Liver (tissue), 3 donors: Measurements from ENCODE around the gene PTPRD.

Experiments
- FOXA1 ChIP-seq: IDR thresholded peaks from 2 replicates; pipeline ENCODE4 v1.6.1; 2016; ENCODE audit warnings: antibody characterized with exemption
- GABPA ChIP-seq, 2 donors: IDR thresholded peaks in 1 of 2; conservative IDR thresholded peaks in 1 of 2; 2 replicates each; pipeline ENCODE4 v1.6.1; 2016; ENCODE audit warnings: antibody characterized with exemption in 2 of 2, mild to moderate bottlenecking in 1 of 2, moderate library complexity in 1 of 2
- JUND ChIP-seq, 2 donors: IDR thresholded peaks; 2 replicates each; pipeline ENCODE4 v1.6.1; 2016; ENCODE audit warnings: antibody characterized with exemption in 2 of 2
- RAD21 ChIP-seq, 2 donors: IDR thresholded peaks; 2 replicates each; pipeline ENCODE4 v1.6.1; 2016; ENCODE audit warnings: antibody characterized with exemption in 2 of 2, mild to moderate bottlenecking in 2 of 2
- SP1 ChIP-seq: IDR thresholded peaks from 2 replicates; pipeline ENCODE4 v1.6.1; 2018; ENCODE audit warnings: antibody characterized with exemption, mild to moderate bottlenecking
- TAF1 ChIP-seq: conservative IDR thresholded peaks from 2 replicates; pipeline ENCODE4 v1.6.1; 2016; ENCODE audit warnings: antibody characterized with exemption, mild to moderate bottlenecking
- YY1 ChIP-seq: IDR thresholded peaks from 2 replicates; pipeline ENCODE4 v1.6.1; 2016; ENCODE audit warnings: antibody characterized with exemption, mild to moderate bottlenecking
- TF ChIP-seq, protein P1 (sequence below): fragments of 150-350 bp; IDR thresholded peaks from 2 replicates; pipeline ENCODE4 v1.5.1; 2017; ENCODE audit warnings: improper control_type of control experiment, low read depth, low read length; ENCODE audit not compliant: missing input control
- TF ChIP-seq, protein P2 (sequence below): IDR thresholded peaks from 2 replicates; pipeline ENCODE4 v1.6.1; 2016; ENCODE audit warnings: antibody characterized with exemption
- TF ChIP-seq, protein P3 (sequence below): IDR thresholded peaks from 2 replicates; pipeline ENCODE4 v1.6.1; 2016; ENCODE audit warnings: antibody characterized with exemption
- TF ChIP-seq, protein P4 (sequence below): IDR thresholded peaks from 2 replicates; pipeline ENCODE4 v1.6.1; 2016; ENCODE audit warnings: antibody characterized with exemption, mild to moderate bottlenecking
- TF ChIP-seq, protein P5 (sequence below): IDR thresholded peaks from 2 replicates; pipeline ENCODE4 v1.6.1; 2016; ENCODE audit warnings: antibody characterized with exemption
- donor health status: healthy.
- donor health status: healthy.

DNA sequence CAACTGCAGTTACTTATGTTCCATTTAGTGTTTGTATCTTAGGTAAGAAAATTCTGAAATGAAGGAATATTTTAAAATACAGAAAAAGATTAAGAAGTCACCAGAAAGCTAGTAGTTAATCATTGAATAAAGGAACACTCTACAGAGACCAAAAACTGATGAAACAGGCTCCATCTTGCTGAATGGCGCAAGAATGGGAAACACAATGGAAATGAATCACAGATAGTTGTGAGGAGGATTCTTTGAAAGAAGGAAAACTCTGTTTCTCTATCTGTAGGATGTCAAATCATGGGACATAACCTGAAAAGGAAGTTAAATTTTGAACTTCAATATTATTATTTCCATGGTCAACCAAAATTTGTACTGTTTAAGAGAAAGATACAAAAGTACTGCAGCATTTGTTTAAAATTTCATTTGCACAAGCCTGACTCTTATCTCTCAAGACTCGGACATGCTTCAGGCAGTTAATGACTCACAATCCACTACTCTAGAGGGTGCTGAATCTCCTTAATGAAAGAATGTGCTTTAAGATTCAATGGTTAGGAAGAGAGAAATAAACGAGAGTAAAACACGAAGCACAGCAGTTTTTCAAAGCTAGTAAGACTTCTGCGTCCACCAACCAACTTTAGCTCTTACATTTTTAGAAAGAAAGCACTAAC is 1748.8 kb downstream of the PTPRD start:
- TF ChIP-seq FOXA1 (no peak), TAF1 (no peak), GABPA (IDR thresholded peaks at IDR 0.05 in 1 of 2, conservative IDR thresholded peaks at IDR 0.05 in 1 of 2) (no peak), RAD21 (IDR thresholded peaks at IDR 0.05) (no peak), YY1 (no peak), SP1 (no peak), JUND (IDR thresholded peaks at IDR 0.05) (no peak)
- TF ChIP-seq, protein P1, sequence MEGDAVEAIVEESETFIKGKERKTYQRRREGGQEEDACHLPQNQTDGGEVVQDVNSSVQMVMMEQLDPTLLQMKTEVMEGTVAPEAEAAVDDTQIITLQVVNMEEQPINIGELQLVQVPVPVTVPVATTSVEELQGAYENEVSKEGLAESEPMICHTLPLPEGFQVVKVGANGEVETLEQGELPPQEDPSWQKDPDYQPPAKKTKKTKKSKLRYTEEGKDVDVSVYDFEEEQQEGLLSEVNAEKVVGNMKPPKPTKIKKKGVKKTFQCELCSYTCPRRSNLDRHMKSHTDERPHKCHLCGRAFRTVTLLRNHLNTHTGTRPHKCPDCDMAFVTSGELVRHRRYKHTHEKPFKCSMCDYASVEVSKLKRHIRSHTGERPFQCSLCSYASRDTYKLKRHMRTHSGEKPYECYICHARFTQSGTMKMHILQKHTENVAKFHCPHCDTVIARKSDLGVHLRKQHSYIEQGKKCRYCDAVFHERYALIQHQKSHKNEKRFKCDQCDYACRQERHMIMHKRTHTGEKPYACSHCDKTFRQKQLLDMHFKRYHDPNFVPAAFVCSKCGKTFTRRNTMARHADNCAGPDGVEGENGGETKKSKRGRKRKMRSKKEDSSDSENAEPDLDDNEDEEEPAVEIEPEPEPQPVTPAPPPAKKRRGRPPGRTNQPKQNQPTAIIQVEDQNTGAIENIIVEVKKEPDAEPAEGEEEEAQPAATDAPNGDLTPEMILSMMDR, result no peak
- TF ChIP-seq, protein P2, sequence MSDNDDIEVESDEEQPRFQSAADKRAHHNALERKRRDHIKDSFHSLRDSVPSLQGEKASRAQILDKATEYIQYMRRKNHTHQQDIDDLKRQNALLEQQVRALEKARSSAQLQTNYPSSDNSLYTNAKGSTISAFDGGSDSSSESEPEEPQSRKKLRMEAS, result no peak
- TF ChIP-seq, protein P3, sequence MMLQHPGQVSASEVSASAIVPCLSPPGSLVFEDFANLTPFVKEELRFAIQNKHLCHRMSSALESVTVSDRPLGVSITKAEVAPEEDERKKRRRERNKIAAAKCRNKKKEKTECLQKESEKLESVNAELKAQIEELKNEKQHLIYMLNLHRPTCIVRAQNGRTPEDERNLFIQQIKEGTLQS, result no peak
- TF ChIP-seq, protein P4, sequence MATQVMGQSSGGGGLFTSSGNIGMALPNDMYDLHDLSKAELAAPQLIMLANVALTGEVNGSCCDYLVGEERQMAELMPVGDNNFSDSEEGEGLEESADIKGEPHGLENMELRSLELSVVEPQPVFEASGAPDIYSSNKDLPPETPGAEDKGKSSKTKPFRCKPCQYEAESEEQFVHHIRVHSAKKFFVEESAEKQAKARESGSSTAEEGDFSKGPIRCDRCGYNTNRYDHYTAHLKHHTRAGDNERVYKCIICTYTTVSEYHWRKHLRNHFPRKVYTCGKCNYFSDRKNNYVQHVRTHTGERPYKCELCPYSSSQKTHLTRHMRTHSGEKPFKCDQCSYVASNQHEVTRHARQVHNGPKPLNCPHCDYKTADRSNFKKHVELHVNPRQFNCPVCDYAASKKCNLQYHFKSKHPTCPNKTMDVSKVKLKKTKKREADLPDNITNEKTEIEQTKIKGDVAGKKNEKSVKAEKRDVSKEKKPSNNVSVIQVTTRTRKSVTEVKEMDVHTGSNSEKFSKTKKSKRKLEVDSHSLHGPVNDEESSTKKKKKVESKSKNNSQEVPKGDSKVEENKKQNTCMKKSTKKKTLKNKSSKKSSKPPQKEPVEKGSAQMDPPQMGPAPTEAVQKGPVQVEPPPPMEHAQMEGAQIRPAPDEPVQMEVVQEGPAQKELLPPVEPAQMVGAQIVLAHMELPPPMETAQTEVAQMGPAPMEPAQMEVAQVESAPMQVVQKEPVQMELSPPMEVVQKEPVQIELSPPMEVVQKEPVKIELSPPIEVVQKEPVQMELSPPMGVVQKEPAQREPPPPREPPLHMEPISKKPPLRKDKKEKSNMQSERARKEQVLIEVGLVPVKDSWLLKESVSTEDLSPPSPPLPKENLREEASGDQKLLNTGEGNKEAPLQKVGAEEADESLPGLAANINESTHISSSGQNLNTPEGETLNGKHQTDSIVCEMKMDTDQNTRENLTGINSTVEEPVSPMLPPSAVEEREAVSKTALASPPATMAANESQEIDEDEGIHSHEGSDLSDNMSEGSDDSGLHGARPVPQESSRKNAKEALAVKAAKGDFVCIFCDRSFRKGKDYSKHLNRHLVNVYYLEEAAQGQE, result no peak
- TF ChIP-seq, protein P5, sequence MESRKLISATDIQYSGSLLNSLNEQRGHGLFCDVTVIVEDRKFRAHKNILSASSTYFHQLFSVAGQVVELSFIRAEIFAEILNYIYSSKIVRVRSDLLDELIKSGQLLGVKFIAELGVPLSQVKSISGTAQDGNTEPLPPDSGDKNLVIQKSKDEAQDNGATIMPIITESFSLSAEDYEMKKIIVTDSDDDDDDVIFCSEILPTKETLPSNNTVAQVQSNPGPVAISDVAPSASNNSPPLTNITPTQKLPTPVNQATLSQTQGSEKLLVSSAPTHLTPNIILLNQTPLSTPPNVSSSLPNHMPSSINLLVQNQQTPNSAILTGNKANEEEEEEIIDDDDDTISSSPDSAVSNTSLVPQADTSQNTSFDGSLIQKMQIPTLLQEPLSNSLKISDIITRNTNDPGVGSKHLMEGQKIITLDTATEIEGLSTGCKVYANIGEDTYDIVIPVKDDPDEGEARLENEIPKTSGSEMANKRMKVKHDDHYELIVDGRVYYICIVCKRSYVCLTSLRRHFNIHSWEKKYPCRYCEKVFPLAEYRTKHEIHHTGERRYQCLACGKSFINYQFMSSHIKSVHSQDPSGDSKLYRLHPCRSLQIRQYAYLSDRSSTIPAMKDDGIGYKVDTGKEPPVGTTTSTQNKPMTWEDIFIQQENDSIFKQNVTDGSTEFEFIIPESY, result no peak
